HL-60 (cell line): ENCODE results near the gene AGBL4.

Experiments used
- GABPA ChIP-seq: IDR thresholded peaks from 2 replicates; pipeline ENCODE4 v1.6.1; 2012; ENCODE audit warnings: low read depth
- TF ChIP-seq, protein P1 (sequence below): IDR thresholded peaks from one replicate; pipeline ENCODE4 v1.5.1; 2011; ENCODE audit warnings: low read length, control low read depth, inconsistent platforms; ENCODE audit not compliant: insufficient read depth
- TF ChIP-seq, protein P2 (sequence below): IDR thresholded peaks from 2 replicates; pipeline ENCODE4 v1.6.1; 2012; ENCODE audit warnings: low read depth; ENCODE audit not compliant: insufficient replicate concordance

GRCh38 chr1:48790397-48790796, 1233.4 kb downstream of the AGBL4 start:
- TF ChIP-seq, protein P1, sequence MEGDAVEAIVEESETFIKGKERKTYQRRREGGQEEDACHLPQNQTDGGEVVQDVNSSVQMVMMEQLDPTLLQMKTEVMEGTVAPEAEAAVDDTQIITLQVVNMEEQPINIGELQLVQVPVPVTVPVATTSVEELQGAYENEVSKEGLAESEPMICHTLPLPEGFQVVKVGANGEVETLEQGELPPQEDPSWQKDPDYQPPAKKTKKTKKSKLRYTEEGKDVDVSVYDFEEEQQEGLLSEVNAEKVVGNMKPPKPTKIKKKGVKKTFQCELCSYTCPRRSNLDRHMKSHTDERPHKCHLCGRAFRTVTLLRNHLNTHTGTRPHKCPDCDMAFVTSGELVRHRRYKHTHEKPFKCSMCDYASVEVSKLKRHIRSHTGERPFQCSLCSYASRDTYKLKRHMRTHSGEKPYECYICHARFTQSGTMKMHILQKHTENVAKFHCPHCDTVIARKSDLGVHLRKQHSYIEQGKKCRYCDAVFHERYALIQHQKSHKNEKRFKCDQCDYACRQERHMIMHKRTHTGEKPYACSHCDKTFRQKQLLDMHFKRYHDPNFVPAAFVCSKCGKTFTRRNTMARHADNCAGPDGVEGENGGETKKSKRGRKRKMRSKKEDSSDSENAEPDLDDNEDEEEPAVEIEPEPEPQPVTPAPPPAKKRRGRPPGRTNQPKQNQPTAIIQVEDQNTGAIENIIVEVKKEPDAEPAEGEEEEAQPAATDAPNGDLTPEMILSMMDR, result no peak
- TF ChIP-seq, protein P2, sequence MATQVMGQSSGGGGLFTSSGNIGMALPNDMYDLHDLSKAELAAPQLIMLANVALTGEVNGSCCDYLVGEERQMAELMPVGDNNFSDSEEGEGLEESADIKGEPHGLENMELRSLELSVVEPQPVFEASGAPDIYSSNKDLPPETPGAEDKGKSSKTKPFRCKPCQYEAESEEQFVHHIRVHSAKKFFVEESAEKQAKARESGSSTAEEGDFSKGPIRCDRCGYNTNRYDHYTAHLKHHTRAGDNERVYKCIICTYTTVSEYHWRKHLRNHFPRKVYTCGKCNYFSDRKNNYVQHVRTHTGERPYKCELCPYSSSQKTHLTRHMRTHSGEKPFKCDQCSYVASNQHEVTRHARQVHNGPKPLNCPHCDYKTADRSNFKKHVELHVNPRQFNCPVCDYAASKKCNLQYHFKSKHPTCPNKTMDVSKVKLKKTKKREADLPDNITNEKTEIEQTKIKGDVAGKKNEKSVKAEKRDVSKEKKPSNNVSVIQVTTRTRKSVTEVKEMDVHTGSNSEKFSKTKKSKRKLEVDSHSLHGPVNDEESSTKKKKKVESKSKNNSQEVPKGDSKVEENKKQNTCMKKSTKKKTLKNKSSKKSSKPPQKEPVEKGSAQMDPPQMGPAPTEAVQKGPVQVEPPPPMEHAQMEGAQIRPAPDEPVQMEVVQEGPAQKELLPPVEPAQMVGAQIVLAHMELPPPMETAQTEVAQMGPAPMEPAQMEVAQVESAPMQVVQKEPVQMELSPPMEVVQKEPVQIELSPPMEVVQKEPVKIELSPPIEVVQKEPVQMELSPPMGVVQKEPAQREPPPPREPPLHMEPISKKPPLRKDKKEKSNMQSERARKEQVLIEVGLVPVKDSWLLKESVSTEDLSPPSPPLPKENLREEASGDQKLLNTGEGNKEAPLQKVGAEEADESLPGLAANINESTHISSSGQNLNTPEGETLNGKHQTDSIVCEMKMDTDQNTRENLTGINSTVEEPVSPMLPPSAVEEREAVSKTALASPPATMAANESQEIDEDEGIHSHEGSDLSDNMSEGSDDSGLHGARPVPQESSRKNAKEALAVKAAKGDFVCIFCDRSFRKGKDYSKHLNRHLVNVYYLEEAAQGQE, result no peak
- TF ChIP-seq GABPA, result no peak
